MM.1S (cell line): ENCODE results near the gene FDX2.

Experiments used
- DNase-seq: peaks from one replicate; pipeline ENCODE4 v3.0.0-alpha.2; 2015
- H2AFZ ChIP-seq: fragments of 300-600 bp; sonication (generic); 2 replicates; pipeline ENCODE4 v1.6.0; 2016; ENCODE audit warnings: antibody characterized with exemption, low read length
- H3F3A ChIP-seq: fragments of 300-600 bp; sonication (generic); 2 replicates; pipeline ENCODE4 v1.6.1; 2016; ENCODE audit warnings: mild to moderate bottlenecking, antibody characterized with exemption, low read length, moderate library complexity, mixed read lengths; ENCODE audit not compliant: insufficient read depth
- H3K27ac ChIP-seq: fragments of 300-600 bp; sonication (generic); 2 replicates; pipeline ENCODE4 v1.5.1; 2016; ENCODE audit warnings: mild to moderate bottlenecking, low read length
- H3K27me3 ChIP-seq: fragments of 300-600 bp; sonication (generic); replicated peaks from 2 replicates; pipeline ENCODE4 v1.6.0; 2016; ENCODE audit warnings: low read length; ENCODE audit not compliant: insufficient read depth
- H3K36me3 ChIP-seq: fragments of 300-600 bp; sonication (generic); replicated peaks from 2 replicates; pipeline ENCODE4 v1.6.1; 2016; ENCODE audit warnings: mild to moderate bottlenecking, low read length, mixed read lengths; ENCODE audit not compliant: insufficient read depth
- H3K4me1 ChIP-seq: fragments of 300-600 bp; sonication (generic); 2 replicates; pipeline ENCODE4 v1.6.1; 2016; ENCODE audit warnings: low read length, mixed read lengths
- H3K4me2 ChIP-seq: fragments of 300-600 bp; sonication (generic); 2 replicates; pipeline ENCODE4 v1.6.0; 2016; ENCODE audit warnings: low read depth, low read length
- H3K4me3 ChIP-seq: fragments of 300-600 bp; sonication (generic); 2 replicates; pipeline ENCODE4 v1.5.1; 2016; ENCODE audit warnings: low read length, mixed read lengths
- H3K79me2 ChIP-seq: fragments of 300-600 bp; sonication (generic); 2 replicates; pipeline ENCODE4 v1.6.1; 2016; ENCODE audit warnings: mixed run types, low read length, mixed read lengths
- H3K9ac ChIP-seq: fragments of 300-600 bp; sonication (generic); 2 replicates; pipeline ENCODE4 v1.6.1; 2016; ENCODE audit warnings: low read length, mixed read lengths
- H3K9me2 ChIP-seq: fragments of 300-600 bp; sonication (generic); replicated peaks from 2 replicates; pipeline ENCODE4 v1.6.1; 2016; ENCODE audit warnings: mild to moderate bottlenecking, low read length, mixed read lengths; ENCODE audit not compliant: insufficient read depth
- H3K9me3 ChIP-seq: fragments of 300-600 bp; sonication (generic); replicated peaks from 2 replicates; pipeline ENCODE4 v1.6.1; 2016; ENCODE audit warnings: mild to moderate bottlenecking, low read length, mixed read lengths; ENCODE audit not compliant: insufficient read depth
- H4K20me1 ChIP-seq: fragments of 300-600 bp; sonication (generic); 2 replicates; pipeline ENCODE4 v1.6.1; 2016; ENCODE audit warnings: mild to moderate bottlenecking, low read length, moderate library complexity, mixed read lengths; ENCODE audit not compliant: insufficient read depth
- CTCF ChIP-seq: fragments of 300-600 bp; sonication (generic); IDR thresholded peaks from 2 replicates; pipeline ENCODE4 v1.5.1; 2016; ENCODE audit warnings: antibody characterized with exemption, low read length, mixed read lengths
- EZH2 ChIP-seq: fragments of 300-600 bp; sonication (generic); optimal IDR thresholded peaks from 2 replicates; pipeline ENCODE3; 2017; ENCODE audit warnings: low read depth, mild to moderate bottlenecking, antibody characterized with exemption, low read length, mixed read lengths
- EZH2phosphoT487 ChIP-seq: fragments of 300-600 bp; sonication (generic); IDR thresholded peaks from 2 replicates; pipeline ENCODE4 v1.6.1; 2018; ENCODE audit warnings: antibody characterized with exemption, low read length

Gene FDX2

DNA sequence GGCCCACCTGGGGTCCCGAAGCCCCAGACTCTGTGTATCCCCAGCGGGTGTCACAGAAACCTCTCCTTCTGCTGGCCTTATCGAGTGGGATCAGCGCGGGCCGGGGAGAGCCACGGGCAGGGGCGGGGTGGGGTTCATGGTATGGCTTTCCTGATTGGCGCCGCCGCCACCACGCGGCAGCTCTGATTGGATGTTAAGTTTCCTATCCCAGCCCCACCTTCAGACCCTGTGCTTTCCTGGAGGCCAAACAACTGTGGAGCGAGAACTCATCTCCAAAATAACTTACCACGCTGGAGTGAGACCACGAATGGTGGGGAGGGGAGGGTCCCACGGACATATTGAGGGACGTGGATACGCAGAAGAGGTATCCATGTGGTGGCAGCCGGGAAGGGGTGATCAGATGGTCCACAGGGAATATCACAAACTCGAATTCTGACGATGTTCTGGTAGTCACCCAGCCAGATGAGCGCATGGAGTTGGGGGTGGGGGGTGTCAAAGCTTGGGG, 27.1 kb downstream of the FDX2 start:
- no peak overlapping the region for H3K27ac ChIP-seq
- H2AFZ ChIP-seq, result peak overlapping the region; percentile 78
- H3K36me3 ChIP-seq, result no peaks in the 10 kb centered on the region
- peak; percentile 55 for DNase-seq
- no peaks in the 10 kb centered on the region for H3K9me3 ChIP-seq
- peaks cover 11% of the 10 kb centered on the region; the same call in 1 of the 2 replicates for H3F3A ChIP-seq
- H3K9me2 ChIP-seq, result no peaks in the 10 kb centered on the region
- TF ChIP-seq EZH2, result no peak
- TF ChIP-seq EZH2phosphoT487, result no peak
- TF ChIP-seq CTCF, result no peak
- H4K20me1 ChIP-seq, result no peaks in the 10 kb centered on the region
- no peaks in the 10 kb centered on the region for H3K79me2 ChIP-seq
- H3K4me3 ChIP-seq, result peak overlapping the region; percentile 55
- H3K9ac ChIP-seq, result peak overlapping the region; percentile 9; the same call in 1 of the 2 replicates
- H3K4me2 ChIP-seq, result peak overlapping the region; percentile 92
- peaks cover 32% of the 10 kb centered on the region for H3K4me1 ChIP-seq
- peaks cover 29% of the 10 kb centered on the region for H3K27me3 ChIP-seq

DNA sequence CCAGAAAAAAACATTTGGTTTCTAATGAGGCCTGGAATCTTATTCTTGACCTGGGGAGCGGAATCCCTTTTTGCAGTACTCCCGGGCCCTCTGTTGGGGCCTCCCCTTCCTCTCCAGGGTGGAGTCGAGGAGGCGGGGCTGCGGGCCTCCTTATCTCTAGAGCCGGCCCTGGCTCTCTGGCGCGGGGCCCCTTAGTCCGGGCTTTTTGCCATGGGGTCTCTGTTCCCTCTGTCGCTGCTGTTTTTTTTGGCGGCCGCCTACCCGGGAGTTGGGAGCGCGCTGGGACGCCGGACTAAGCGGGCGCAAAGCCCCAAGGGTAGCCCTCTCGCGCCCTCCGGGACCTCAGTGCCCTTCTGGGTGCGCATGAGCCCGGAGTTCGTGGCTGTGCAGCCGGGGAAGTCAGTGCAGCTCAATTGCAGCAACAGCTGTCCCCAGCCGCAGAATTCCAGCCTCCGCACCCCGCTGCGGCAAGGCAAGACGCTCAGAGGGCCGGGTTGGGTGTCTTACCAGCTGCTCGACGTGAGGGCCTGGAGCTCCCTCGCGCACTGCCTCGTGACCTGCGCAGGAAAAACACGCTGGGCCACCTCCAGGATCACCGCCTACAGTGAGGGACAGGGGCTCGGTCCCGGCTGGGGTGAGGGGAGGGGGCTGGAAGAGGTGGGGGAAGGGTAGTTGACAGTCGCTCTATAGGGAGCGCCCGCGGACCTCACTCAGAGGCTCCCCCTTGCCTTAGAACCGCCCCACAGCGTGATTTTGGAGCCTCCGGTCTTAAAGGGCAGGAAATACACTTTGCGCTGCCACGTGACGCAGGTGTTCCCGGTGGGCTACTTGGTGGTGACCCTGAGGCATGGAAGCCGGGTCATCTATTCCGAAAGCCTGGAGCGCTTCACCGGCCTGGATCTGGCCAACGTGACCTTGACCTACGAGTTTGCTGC, 28.7 kb downstream of the FDX2 start, which contains the start of gene ICAM4:
Gene ICAM4, plus strand, starts transcription at position 153 of the 935 bp plus-strand sequence. Its CDS starts 58 bp downstream, at position 211.
- H3K9ac ChIP-seq, result no peak within 1 kb of the TSS
- H3K27me3 ChIP-seq, result peaks cover 28% of the 10 kb centered on the region
- peak within 1 kb of the TSS; percentile 30 for H3K4me3 ChIP-seq
- peak within 1 kb of the TSS; percentile 69 for H3K4me2 ChIP-seq
- H3K27ac ChIP-seq, result no peak within 1 kb of the TSS
- H3K9me2 ChIP-seq, result no peaks in the 10 kb centered on the region
- H4K20me1 ChIP-seq, result no peaks in the 10 kb centered on the region
- H2AFZ ChIP-seq, result peak within 1 kb of the TSS; percentile 44
- H3K36me3 ChIP-seq, result no peaks in the 10 kb centered on the region
- TF ChIP-seq EZH2, result no peak
- TF ChIP-seq EZH2phosphoT487, result no peak
- TF ChIP-seq CTCF, result no peak
- H3K79me2 ChIP-seq, result no peaks in the 10 kb centered on the region
- H3K4me1 ChIP-seq, result peaks cover 32% of the 10 kb centered on the region
- peaks cover 11% of the 10 kb centered on the region; the same call in 1 of the 2 replicates for H3F3A ChIP-seq
- no peaks in the 10 kb centered on the region for H3K9me3 ChIP-seq
- DNase-seq, result no peak

DNA sequence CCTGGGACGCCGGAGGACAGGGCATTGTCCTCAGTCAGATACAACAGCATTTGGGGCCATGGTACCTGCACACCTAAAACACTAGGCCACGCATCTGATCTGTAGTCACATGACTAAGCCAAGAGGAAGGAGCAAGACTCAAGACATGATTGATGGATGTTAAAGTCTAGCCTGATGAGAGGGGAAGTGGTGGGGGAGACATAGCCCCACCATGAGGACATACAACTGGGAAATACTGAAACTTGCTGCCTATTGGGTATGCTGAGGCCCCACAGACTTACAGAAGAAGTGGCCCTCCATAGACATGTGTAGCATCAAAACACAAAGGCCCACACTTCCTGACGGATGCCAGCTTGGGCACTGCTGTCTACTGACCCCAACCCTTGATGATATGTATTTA, 30.4 kb downstream of the FDX2 start:
- no peaks in the 10 kb centered on the region for H3K79me2 ChIP-seq

More for the DNA sequence above, 30.4 kb downstream of the FDX2 start:
- Histone ChIP-seq H3K4me2 (no peak overlapping the region), H3K27me3 (peaks cover 12% of the 10 kb centered on the region), H3K9me2 (no peaks in the 10 kb centered on the region), H3K9ac (no peak overlapping the region), H3F3A (peaks cover 5% of the 10 kb centered on the region), H2AFZ (no peak overlapping the region), H3K4me3 (no peak overlapping the region), H3K4me1 (peaks cover 18% of the 10 kb centered on the region), H3K27ac (no peak overlapping the region), H3K36me3 (no peaks in the 10 kb centered on the region), H4K20me1 (no peaks in the 10 kb centered on the region), H3K9me3 (no peaks in the 10 kb centered on the region)
- no peak for TF ChIP-seq EZH2phosphoT487
- no peak for TF ChIP-seq CTCF
- TF ChIP-seq EZH2, result no peak
- no peak for DNase-seq
